A673 (cell line): ENCODE measurements around the gene SPINK4. TPM values are rescaled to one million over a fixed set of nuclear protein-coding genes. Genes with fewer than 3 reads are reported as not detected.

Experiments
- BruUV-seq: library from RNA; stranded (reverse); fragments of 400-500 nt; replicated peaks from 2 replicates; lab custom pipeline; 2021; lab: Mats Ljungman, UMichigan
- CTCF ChIA-PET: fragments of 300-600 bp; sonication (Branson Sonifier 250); formaldehyde crosslinking; loops from one replicate; lab custom pipeline; 2022; ENCODE audit warnings: antibody characterized with exemption; lab: Charles Lee
- POLR2A ChIA-PET: fragments of 300-600 bp; sonication (Branson Sonifier 250); formaldehyde crosslinking; loops from one replicate; lab custom pipeline; 2022; ENCODE audit warnings: antibody characterized with exemption; ENCODE audit not compliant: low non-redundant PET; lab: Charles Lee
- DNase-seq: peaks from one replicate; pipeline ENCODE4 v3.0.0-alpha.2; 2015; ENCODE audit warnings: low spot score
- H3K27ac ChIP-seq: fragments of 200-600 bp; sonication (generic); 2 replicates; pipeline ENCODE4 v1.5.1; 2016; ENCODE audit warnings: mixed run types, low read depth, mild to moderate bottlenecking, mixed read lengths, antibody characterized with exemption, low read length; ENCODE audit not compliant: poor library complexity, severe bottlenecking
- H3K27me3 ChIP-seq: fragments of 200-600 bp; sonication (generic); replicated peaks from 2 replicates; pipeline ENCODE4 v1.6.1; 2017; ENCODE audit warnings: mixed run types, low read depth, mild to moderate bottlenecking, mixed read lengths, antibody characterized with exemption, low read length; ENCODE audit not compliant: insufficient read depth, poor library complexity
- H3K36me3 ChIP-seq: fragments of 200-600 bp; sonication (generic); 2 replicates; pipeline ENCODE4 v1.6.1; 2016; ENCODE audit warnings: mixed run types, mild to moderate bottlenecking, mixed read lengths, antibody characterized with exemption, low read length; ENCODE audit not compliant: insufficient read depth, poor library complexity, severe bottlenecking
- H3K4me1 ChIP-seq: fragments of 200-600 bp; sonication (generic); 2 replicates; pipeline ENCODE4 v1.6.1; 2017; ENCODE audit warnings: mixed run types, mild to moderate bottlenecking, mixed read lengths, antibody characterized with exemption, low read length; ENCODE audit not compliant: insufficient read depth, poor library complexity, severe bottlenecking
- H3K4me3 ChIP-seq: fragments of 200-600 bp; sonication (generic); 2 replicates; pipeline ENCODE4 v1.5.1; 2016; ENCODE audit warnings: low read depth, mixed run types, mild to moderate bottlenecking, mixed read lengths, low read length; ENCODE audit not compliant: poor library complexity, severe bottlenecking
- H3K9me3 ChIP-seq: fragments of 200-600 bp; sonication (generic); 2 replicates; pipeline ENCODE4 v1.6.1; 2016; ENCODE audit warnings: mixed run types, low read depth, mild to moderate bottlenecking, mixed read lengths, antibody characterized with exemption, low read length; ENCODE audit not compliant: poor library complexity, severe bottlenecking
- CTCF ChIP-seq: fragments of 300-800, 200-600 bp; sonication (generic); conservative IDR thresholded peaks from 2 replicates; pipeline ENCODE4 v1.5.1; 2017; ENCODE audit warnings: low read depth, mild to moderate bottlenecking, antibody characterized with exemption, low read length, moderate library complexity, mixed read lengths
- EZH2 ChIP-seq: fragments of 200-600 bp; sonication (generic); IDR thresholded peaks from 2 replicates; pipeline ENCODE4 v1.6.1; 2017; ENCODE audit warnings: borderline replicate concordance, low read depth, mild to moderate bottlenecking, mixed read lengths, antibody characterized with exemption, low read length; ENCODE audit not compliant: poor library complexity, severe bottlenecking
- intact Hi-C: fragments of 100-400 bp; cut with micrococcal nuclease; formaldehyde crosslinking; loops from one replicate; pipeline ENCODE4 v1.10.0; 2022; ENCODE audit not compliant: unreplicated experiment
- total RNA-seq: library from RNA; stranded (reverse); gene quantifications from 2 replicates; pipeline ENCODE4 v1.2.3, GENCODE V29; 2021

SPINK4 gene
- total RNA-seq, 1 experiment from 2014 or later: not detected

GRCh38 chr9:33249983-33250382 lies 10.0 kb downstream of the SPINK4 start:
- H3K4me3 ChIP-seq: no peak overlapping the region
- H3K36me3 ChIP-seq: peaks cover 22% of the 10 kb centered on the region
- intact Hi-C loops: no loop called here
- TF ChIP-seq EZH2 (no peak), CTCF (no peak)
- H3K4me1 ChIP-seq: no peaks in the 10 kb centered on the region
- no peaks in the 10 kb centered on the region for H3K9me3 ChIP-seq
- no TSS peak for BruUV-seq
- H3K27ac ChIP-seq: no peak overlapping the region
- no peaks in the 10 kb centered on the region for H3K27me3 ChIP-seq
- ChIA-PET POLR2A (no interaction called here), CTCF (no interaction called here)
- no peak for DNase-seq

- TF ChIP-seq EZH2 (no peak), CTCF (no peak)
- DNase-seq: no peak
- CTCF ChIA-PET: no interaction called here
- POLR2A ChIA-PET: no interaction called here
- Histone ChIP-seq H3K27ac (no peak overlapping the region), H3K27me3 (no peaks in the 10 kb centered on the region), H3K4me3 (no peak overlapping the region), H3K4me1 (no peaks in the 10 kb centered on the region), H3K36me3 (peaks cover 27% of the 10 kb centered on the region), H3K9me3 (no peaks in the 10 kb centered on the region)
- no TSS peak for BruUV-seq
- intact Hi-C loops: no loop called here
Observed at GRCh38 chr9:33250458-33250995, 10.6 kb downstream of the SPINK4 start.

DNA sequence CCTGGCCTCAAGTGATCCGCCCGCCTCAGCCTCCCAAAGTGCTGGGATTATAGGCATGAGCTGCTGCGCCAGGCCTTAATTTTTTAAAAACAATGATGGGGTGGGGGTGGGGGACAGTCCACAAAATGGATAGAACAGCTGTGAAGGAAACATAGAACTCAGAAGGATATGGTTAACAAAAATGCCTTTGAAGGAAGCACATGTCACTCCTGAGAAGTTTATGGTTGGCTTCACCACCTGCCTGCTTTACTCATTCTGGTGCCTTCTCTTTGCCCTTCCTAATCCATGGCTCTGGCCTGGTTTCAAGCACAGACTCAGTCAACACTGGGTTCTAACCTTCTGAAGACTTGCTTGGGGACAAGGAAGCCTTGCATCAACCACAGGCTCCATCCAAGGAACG lies 14.2 kb downstream of the SPINK4 start:
- Histone ChIP-seq H3K27me3 (no peaks in the 10 kb centered on the region), H3K36me3 (peaks cover 62% of the 10 kb centered on the region), H3K4me3 (no peak overlapping the region), H3K4me1 (no peaks in the 10 kb centered on the region), H3K27ac (no peak overlapping the region), H3K9me3 (no peaks in the 10 kb centered on the region)
- BruUV-seq: no TSS peak
- intact Hi-C loops: no loop called here
- ChIA-PET CTCF (no interaction called here), POLR2A (no interaction called here)
- no peak for DNase-seq
- TF ChIP-seq CTCF (no peak), EZH2 (no peak)
